HG02588 (cell line): ENCODE measurements around the gene KCNMB3.
"Not testable (repeated sequence)": the region's sequence is repeated elsewhere in the genome, so short reads cannot be mapped to it uniquely, and the experiment has no call there.

Source experiments
- ATAC-seq: cut with Tn5 transposase; IDR thresholded peaks from one replicate; pipeline ENCODE4 v1.9.1; 2021; ENCODE audit warnings: mild to moderate bottlenecking, moderate library complexity; ENCODE audit not compliant: unreplicated experiment

KCNMB3 gene, protein sequence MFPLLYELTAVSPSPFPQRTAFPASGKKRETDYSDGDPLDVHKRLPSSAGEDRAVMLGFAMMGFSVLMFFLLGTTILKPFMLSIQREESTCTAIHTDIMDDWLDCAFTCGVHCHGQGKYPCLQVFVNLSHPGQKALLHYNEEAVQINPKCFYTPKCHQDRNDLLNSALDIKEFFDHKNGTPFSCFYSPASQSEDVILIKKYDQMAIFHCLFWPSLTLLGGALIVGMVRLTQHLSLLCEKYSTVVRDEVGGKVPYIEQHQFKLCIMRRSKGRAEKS

DNA sequence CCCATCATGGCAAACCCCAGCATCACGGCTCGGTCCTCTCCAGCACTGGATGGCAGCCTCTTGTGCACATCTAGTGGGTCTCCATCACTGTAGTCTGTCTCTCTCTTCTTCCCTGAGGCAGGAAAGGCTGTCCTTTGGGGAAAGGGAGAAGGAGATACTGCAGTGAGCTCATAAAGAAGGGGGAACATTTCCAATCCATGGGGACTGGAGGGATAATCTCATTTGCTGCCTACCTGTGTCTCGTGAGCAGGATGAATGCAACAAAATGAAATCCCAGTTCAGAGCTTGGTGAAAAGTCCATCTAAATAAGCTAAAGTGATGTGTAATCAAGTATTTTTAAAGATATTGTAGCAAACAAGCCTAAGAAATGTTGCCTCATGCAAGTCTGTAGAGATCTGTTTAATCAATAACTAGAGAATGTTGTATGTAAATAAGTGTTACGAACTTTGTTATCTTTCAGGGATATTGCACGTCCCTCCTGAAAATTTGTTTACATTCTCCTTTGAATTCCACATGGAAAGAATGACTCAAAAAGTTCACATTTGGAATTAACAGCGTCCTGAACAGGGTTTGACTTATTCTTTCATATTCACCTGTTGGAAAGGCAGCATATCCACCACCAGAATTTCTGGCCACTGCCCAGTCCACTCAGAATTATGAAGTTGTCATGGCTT lies at the start of gene KCNMB3:
KCNMB3 (minus strand) TSS at position 312 of the 674 bp plus-strand sequence; CDS start at position 188, 124 bp downstream.
- no peak for ATAC-seq

DNA sequence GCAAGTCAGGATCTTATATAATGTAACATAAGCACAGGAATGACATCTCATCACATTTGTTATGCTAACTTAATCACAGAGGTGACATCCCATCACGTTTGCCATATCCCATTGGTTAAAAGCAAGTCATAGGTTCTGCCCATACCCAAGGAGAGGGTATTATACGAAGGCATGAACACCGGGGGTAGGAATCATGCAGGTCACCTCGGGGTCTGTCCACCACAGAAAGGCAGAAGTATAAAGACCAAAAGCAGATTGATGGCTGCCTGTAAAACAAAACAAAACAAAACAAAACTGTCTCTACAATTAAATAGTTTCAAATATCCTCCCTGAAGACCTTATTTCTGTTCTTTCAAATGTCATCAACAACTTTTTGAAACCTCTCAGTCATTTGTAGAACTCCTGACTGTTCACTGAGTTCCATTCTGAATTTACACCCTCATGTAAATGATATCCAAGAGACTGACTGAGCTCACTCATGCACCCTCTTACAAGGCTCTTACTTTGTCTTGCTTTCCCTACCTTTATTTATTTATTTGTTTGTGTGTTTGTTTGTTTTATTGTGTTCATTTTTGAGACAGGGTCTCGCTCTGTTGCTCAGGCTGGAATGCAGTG lies 49.2 kb upstream of the KCNMB3 start:
- peak; percentile 60 for ATAC-seq

DNA sequence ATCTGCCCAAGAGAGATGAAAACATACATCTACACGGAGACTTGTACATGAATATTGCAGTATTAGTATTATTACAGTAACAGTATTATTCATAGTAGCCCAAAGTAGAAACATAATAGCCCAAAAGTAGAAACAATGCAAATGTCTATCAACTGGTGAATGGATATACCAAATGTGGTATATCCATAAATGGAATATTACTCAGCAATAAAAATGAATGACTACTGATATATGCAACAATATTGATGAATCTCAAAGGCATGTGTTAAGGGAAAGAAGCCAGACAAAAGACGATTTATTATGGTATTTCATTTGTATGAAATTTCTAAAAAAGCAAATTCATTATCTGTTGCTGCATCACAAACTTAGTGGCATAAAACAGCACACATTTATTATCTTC lies 48.4 kb upstream of the KCNMB3 start:
- no peak for ATAC-seq

DNA sequence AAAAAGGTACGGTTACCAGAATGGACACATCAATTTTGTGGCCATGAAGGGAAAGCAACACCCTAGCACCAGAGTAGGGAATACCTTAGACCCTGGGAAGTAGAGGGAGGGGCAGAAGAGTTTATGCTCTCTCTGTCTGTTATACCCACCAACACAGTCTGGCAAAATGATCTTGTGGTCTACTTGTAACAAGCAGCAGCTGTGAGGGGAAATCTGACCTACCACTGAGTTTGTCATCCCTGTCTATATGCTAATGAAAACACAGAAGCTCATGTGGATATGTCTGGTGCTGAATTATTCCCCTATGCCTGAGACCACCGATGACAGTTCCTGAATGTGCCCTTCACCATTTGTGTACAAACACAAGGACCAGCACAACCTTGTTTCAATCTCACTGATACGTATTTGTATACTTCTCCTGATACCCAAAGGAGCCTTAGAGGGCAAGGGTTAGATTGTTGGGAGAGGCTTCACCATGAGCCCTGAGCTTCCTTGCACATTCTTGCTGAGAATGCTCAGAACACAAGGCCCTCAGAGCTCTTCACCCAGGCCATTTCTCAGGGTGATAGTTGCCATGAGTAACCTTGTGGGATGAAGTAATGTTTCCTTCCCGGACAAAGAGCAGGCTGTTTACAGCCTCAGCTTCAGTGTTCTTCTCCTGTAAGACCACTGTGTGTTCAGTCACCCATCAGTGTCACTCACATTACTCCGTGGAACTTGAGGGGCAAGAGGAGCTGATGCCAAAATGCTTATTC lies 47.2 kb upstream of the KCNMB3 start:
- no peak for ATAC-seq

DNA sequence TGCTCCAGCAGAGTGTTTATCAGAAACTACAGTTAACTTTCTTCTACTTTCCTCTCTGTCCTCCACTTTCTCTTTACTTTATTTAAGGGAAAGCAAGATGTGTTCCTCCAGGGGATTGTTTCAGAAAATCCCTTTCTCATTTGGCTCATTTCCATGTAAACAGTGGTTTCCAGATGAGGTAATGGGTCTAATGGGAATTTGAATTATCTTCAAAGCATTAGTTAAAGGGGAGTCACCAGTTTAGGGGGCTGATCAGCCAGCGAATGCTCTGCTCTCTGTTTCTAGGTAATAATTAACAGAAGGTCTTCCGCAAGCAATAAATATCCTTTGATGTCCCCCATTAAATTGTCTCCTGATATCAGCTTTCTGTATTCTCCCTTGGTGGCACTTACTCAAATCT lies 41.5 kb upstream of the KCNMB3 start:
- ATAC-seq: no peak

DNA sequence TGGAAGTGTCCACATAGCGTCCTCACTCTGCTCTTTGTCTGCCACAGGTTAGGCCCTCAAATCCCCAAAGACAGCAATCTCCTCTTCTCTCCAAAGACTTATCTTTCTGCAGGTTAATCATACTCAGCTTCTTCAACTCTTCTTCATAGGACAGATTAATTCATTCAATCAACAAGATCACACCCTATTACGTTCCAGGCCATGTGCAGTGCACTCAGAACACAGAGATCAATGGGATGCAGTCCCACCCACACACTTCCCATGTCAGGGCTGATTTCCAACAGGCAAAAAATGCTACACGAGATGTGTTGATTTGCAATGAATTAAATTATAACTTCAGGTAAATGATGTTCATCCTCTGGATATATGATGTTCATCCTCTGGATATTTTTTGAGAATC lies 38.4 kb upstream of the KCNMB3 start:
- no peak for ATAC-seq

DNA sequence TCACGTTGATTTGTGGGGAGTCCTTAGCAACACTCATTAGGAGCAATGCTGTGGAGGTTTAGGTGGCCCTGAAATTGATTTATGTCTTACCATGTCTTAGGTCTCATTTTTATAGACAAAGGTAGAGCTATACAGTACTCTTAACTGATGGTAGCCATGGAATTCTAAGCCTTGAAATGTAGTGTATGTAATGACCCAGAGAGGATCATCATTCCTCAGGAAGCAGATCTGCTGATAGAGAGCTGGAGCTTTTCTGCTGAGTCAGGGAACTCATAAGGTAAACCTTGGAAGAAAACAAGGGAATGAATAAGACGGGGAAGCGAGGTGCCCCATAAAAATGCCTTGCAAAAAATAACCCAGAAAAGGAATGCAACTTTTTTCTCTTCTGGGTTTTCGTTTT lies 37.9 kb upstream of the KCNMB3 start:
- ATAC-seq: no peak

DNA sequence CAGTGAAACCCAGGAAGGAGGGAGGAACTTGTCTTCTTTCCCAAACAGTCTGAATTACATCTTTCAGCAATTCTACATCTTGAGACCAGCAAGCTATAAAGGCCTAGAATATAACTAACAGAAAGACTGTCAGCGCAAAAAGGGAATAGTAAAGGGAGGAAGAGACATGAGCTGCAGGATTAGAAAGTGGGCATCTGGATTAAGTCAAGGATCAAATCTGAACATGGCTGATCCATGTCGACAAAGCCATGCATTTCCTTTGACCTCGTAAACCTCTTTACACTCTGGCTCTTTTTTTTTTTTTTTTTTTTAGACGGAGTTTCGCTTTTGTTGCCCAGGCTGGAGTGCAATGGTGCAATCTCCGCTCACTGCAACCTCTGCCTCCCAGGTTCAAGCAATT lies 35.4 kb upstream of the KCNMB3 start:
- no peak for ATAC-seq

DNA sequence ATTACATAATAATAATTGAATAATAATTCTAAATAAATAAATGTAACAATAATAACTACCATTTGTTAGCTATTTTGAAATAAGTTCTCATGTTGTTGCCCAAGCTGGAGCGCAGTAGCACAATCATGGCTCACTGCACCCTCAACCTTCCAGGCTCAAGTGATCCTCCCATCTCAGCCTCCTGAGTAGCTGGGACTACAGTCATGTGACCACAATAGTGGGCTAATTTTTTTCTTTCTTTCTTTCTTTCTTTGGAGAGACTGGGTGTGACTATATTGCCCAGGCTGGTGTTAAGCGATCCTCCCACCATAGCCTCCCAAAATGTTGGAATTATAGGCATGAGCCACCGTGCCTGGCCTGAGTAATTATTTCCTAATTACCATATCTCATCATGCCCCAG lies 30.9 kb upstream of the KCNMB3 start:
- no peak for ATAC-seq

DNA sequence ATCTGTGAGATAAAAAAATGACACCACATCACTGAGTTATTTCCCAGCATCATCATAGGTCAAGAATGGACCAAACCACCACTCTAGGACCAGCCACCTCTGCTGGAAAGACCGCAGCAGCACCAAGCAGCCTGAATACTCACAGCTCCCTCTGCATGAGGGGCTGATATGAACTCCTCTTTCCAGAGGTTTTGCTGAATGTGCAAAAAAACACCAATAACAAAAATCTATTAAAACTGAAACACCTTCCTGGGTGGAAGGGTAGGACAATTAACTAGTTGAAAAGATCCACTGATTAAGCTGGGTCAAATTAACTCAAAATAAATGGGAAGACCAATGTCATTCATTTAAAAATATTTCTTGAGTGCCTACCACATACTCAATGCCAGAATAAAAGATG lies 28.9 kb upstream of the KCNMB3 start:
- no peak for ATAC-seq

DNA sequence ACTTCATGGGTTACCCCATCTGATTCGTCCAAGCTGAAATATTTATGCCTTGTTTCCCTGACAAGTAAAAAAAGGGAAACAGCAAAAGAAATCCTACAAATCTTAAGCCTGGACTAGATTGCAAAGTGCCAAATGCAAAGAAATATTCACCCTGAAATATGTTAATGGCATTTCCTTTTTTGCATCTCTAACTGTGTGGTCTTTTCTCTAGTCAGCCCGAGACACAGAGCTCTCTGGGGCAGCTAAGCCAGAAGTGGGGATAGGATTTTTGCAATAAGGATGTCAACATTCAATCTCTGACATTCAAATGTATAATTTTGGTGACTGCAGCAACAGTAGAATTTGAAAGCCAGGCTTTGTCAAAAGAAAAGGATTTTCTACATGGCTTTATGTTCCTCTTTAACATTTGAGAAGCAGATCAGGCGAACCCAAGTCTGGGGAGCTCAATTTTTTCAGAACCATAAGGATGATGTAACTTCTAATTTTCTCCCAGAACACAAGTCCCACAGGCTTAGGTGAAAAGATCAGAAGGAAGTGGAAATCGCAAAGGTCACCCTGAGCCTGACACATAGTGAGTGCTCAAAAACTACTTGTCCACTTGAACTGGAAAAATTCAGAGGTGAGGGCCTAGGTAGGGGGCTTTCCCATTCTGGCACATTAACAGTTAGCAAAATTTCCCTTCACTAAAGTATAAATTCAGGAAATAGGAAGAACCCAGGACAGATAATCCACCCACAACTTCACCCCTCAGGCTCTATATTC lies 28.2 kb upstream of the KCNMB3 start:
- no peak for ATAC-seq

DNA sequence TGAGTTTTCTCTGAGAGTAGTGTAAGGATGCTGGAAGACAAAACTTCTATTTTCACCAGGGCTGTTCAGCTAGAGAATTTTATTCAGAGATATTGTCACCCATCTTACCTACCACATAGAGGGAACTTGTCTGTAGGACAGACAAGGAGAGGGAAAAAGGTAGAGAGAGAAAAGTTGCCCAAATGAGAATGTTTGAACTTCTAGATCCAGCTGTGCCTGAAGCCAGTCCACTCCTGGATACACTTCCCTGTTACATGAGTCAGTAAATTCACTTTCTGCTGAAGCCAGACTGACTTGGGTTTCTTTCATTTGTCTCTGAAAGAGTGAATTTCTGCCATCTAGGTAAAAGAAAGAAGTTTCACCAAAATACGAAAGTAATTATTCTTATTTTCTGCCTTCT lies 27.2 kb upstream of the KCNMB3 start:
- no peak for ATAC-seq

DNA sequence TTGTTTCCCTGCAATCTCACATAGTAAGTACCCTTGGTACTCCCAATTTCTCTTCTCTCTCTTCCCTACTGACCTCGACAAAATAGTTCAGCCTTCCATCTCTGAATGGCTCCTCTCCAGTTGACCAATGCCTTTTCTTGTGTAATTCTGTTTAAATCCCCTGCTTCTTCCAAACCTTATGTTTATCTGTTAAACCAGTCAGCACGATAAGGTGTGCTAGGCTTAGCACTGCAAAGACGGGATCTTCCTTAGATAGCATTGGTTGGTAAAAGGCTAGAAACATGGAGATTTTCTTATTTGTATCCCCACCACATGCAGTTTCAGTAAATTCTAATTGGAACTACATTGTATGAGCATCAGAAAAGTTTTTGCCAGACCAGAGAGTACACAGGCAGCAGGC lies 25.8 kb upstream of the KCNMB3 start:
- no peak for ATAC-seq

DNA sequence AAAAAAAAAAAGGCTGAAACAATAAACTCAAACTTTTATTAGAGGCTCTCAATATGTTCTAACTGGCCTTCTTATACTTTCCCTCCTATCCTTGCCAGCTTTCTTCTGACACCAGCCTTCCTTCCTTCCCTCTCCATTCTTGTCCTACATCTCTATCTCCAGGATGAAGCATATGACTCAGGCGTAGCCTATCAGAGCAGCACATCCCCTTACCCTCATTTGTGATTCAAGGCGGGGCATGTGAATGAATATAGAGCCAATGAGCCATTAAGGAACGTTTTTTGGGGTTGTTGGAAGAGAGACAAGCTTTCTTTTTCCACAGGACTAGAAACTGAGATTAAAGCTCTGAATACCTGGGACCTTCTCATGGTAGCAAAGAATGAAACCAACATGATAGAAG lies 25.1 kb upstream of the KCNMB3 start:
- ATAC-seq: no peak

DNA sequence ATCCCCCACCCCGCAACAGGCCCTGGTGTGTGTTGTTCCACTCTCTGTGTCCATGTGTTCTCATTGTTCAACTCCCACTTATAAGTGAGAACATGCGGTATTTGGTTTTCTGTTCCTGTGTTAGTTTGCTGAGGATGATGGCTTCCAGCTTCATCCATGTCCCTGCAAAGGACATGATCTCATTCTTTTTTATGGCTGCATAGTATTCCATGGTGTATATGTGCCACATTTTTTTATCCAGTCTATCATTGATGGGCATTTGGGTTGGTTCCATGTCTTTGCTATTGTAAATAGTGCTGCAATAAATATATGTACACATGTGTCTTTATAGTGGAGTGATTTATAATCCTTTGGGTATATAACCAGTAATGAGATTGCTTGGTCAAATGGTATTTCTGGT lies 23.5 kb upstream of the KCNMB3 start:
- not testable (repeated sequence) for ATAC-seq

DNA sequence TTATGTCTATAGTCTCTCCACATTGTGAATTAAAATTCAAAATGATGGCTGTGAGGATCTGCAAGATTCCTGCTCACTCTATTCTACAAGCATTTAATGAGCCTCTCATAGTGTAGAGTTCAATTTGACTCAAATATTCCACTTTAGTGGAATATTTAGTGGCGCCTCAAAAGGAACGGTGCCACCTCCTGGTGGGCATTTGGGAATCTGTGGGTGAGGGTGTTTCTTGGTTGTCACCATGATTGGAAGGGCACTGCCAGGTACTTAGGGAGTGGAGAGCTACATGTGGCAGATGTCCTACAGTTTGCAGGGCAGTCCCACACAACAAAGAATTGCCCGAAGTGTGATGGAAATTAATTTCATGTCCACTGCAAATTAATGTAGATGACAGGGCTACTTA lies 21.5 kb upstream of the KCNMB3 start:
- ATAC-seq: no peak

DNA sequence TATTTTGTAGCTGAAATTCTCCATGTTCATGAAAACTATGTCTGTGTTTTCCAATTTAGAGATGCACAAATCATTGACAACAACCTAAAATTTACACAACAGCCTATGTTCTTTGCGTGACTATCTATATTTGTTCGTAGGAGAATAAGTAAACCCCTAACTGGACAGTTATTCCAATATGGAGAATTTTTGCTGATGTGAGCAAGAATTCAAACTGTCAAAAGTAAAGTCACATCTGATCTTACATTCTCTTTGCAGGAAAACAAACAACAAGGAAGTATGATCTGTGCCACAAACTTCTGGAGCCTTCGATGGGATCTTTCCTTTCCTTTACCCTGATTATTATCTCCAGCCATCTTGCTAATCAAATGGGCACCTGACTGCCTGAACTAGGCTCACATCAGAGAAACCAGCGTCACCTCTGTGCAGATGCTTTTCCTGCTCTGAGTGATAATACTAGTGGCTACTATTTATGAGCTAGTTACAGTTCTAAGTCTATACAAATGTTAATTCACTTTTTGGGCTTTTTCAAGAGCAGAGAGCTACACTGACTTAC lies 18.3 kb upstream of the KCNMB3 start:
- ATAC-seq: no peak

DNA sequence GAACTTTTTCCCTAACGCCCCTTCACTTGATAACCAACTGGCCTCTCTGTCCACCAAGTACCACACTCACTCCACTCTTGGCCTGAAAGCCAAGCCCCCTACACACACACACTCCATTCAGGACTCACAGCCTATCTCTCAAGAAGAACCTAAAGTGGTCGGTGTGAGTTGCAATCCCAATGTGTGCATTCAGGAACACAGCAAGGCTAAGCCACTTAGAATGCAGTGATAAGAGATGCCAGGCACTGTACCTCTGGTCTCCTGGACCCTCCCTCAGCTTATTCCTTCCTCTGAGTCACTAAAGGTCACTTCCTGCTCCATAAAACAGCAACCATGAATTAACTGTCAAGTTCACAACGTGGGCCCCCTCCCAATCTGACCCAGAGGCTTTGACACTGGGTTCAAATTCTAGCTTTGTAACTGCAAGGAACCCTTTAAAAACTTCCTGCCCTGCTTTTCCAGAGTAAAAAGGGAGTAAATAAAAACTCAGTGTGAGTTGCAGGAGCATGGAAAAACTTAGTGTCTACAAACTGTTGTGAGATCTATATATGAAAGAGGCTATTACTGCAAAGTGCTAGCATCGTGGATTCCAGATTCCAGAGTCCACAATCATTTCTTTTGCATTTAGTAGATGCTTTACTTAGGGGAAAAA lies 17.6 kb upstream of the KCNMB3 start:
- ATAC-seq: no peak

DNA sequence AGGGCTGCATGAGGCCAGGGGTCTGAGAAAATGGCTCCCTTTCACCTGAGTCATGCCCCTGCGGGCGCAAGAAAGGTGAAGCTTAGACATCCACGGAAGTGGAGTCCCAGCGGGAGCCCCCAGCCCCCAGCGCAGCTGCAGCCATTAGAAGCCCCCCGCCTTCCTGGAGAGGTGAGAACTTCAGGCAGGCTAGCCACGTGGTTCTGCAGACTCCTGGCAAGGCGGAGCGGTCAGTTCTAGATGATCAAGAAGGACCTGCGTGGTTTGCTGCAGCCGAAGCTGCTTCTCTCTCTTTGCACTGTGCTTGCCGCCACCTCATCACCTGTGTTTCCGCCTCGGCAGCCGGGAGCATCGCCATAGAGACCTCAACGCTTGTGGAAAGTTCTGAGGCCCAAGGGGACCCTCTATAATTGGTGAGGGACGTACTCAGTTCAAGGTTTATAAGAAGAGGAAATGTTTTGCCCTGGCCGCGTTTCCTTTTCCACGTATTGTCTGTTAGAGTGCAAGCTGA lies 15.8 kb upstream of the KCNMB3 start:
- ATAC-seq: no peak

DNA sequence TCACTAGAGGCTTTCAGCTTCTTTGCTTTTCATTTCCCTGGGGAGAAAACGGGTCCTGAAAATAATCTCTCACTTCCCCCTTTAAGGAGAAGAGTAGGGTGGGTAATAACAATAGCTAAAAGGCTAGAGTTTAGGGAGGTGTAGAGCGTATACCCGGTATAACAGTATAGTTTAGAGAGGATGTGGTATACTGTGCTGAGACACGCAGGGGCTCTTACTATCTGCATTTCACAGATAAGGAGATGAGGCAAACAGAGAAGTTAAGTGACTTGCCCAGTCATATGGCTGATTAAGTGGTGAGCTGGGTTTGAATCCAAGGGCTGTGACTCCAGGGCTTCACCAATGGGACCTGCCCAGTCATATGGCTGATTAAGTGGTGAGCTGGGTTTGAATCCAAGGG lies 15.0 kb upstream of the KCNMB3 start:
- ATAC-seq: no peak
